SU-DHL-6 (cell line): Measurements from ENCODE around the gene NSMCE4A.
"Not testable (repeated sequence)": the region's sequence is repeated elsewhere in the genome, so short reads cannot be mapped to it uniquely, and the experiment has no call there.

Experiments used
- H2AFZ ChIP-seq: fragments of 200-600 bp; sonication (generic); 2 replicates; pipeline ENCODE4 v1.6.1; 2014; ENCODE audit warnings: low read depth, mild to moderate bottlenecking, moderate library complexity, mixed read lengths, antibody characterized with exemption, low read length; ENCODE audit not compliant: severe bottlenecking
- H3F3A ChIP-seq: fragments of 200-600 bp; shearing (Covaris generic); 2 replicates; pipeline ENCODE4 v1.6.0; 2016; ENCODE audit warnings: antibody characterized with exemption, mild to moderate bottlenecking; ENCODE audit not compliant: insufficient read depth
- H3K27ac ChIP-seq: fragments of 200-600 bp; sonication (generic); 2 replicates; pipeline ENCODE4 v1.5.1; 2016; ENCODE audit warnings: low read depth, mild to moderate bottlenecking, low read length, moderate library complexity, mixed read lengths
- H3K27me3 ChIP-seq: fragments of 200-600 bp; sonication (generic), shearing (Covaris generic); 2 replicates; pipeline ENCODE4 v1.6.0; 2014; ENCODE audit warnings: mild to moderate bottlenecking, low read length
- H3K36me3 ChIP-seq: fragments of 200-600 bp; sonication (generic); 2 replicates; pipeline ENCODE4 v1.6.1; 2014; ENCODE audit warnings: mild to moderate bottlenecking, low read length, mixed read lengths
- H3K4me2 ChIP-seq: fragments of 300-600, 200-600 bp; shearing (Covaris generic), sonication (generic); 2 replicates; pipeline ENCODE4 v1.6.0; 2014; ENCODE audit warnings: low read length, low read depth, mild to moderate bottlenecking; ENCODE audit not compliant: poor library complexity, severe bottlenecking
- H3K4me3 ChIP-seq: fragments of 200-600 bp; sonication (generic); 2 replicates; pipeline ENCODE4 v1.5.1; 2014; ENCODE audit warnings: antibody characterized with exemption, low read length, mild to moderate bottlenecking, mixed read lengths; ENCODE audit not compliant: insufficient read depth, poor library complexity, severe bottlenecking
- H3K79me2 ChIP-seq: fragments of 200-600 bp; sonication (generic); 2 replicates; pipeline ENCODE4 v1.6.1; 2014; ENCODE audit warnings: mild to moderate bottlenecking, low read length, moderate library complexity; ENCODE audit not compliant: insufficient read depth
- H3K9ac ChIP-seq: fragments of 200-600 bp; sonication (generic); 2 replicates; pipeline ENCODE4 v1.7.0; 2014; ENCODE audit warnings: mild to moderate bottlenecking, low read length
- H3K9me2 ChIP-seq: fragments of 200-600 bp; sonication (generic); replicated peaks from 2 replicates; pipeline ENCODE4 v1.6.1; 2014; ENCODE audit warnings: low read length; ENCODE audit not compliant: insufficient read depth
- H3K9me3 ChIP-seq: fragments of 200-600 bp; sonication (generic); 2 replicates; pipeline ENCODE4 v1.6.1; 2014; ENCODE audit warnings: low read length, mixed read lengths; ENCODE audit not compliant: insufficient read depth
- H4K20me1 ChIP-seq: fragments of 200-600 bp; sonication (generic); 2 replicates; pipeline ENCODE4 v1.6.1; 2014; ENCODE audit warnings: low read depth, mild to moderate bottlenecking, antibody characterized with exemption, low read length, moderate library complexity, mixed read lengths
- CTCF ChIP-seq: fragments of 200-600 bp; sonication (generic); IDR thresholded peaks from one replicate; pipeline ENCODE4 v1.5.1; 2017; ENCODE audit warnings: antibody characterized with exemption, mild to moderate bottlenecking, low read length, moderate library complexity; ENCODE audit not compliant: insufficient read depth, poor library complexity, severe bottlenecking
- EZH2phosphoT487 ChIP-seq: fragments of 200-600 bp; sonication (generic), shearing (Covaris generic); conservative IDR thresholded peaks from 2 replicates; pipeline ENCODE4 v1.6.1; 2018; ENCODE audit warnings: mild to moderate bottlenecking, antibody characterized with exemption, low read length, moderate library complexity, mixed read lengths

NSMCE4A gene

GRCh38 chr10:121935702-121936101 is 39.3 kb downstream of the NSMCE4A start:
- no peaks in the 10 kb centered on the region for H3F3A ChIP-seq
- H3K9me2 ChIP-seq, result no peaks in the 10 kb centered on the region
- H3K9me3 ChIP-seq, result no peaks in the 10 kb centered on the region
- no peak overlapping the region for H3K27ac ChIP-seq
- no peaks in the 10 kb centered on the region for H4K20me1 ChIP-seq
- no peak overlapping the region for H3K9ac ChIP-seq
- no peaks in the 10 kb centered on the region for H3K36me3 ChIP-seq
- H2AFZ ChIP-seq, result no peak overlapping the region
- H3K4me3 ChIP-seq, result no peak overlapping the region
- no peaks in the 10 kb centered on the region for H3K27me3 ChIP-seq
- H3K79me2 ChIP-seq, result no peaks in the 10 kb centered on the region
- H3K4me2 ChIP-seq, result no peak overlapping the region
- TF ChIP-seq EZH2phosphoT487, result no peak
- no peak for TF ChIP-seq CTCF

GRCh38 chr10:121930268-121931085 is 44.5 kb downstream of the NSMCE4A start:
- not testable (repeated sequence) for H3K9me2 ChIP-seq, H3K27me3 ChIP-seq, H3K36me3 ChIP-seq, H3K9me3 ChIP-seq, H3K4me2 ChIP-seq, H3F3A ChIP-seq, H3K9ac ChIP-seq, H2AFZ ChIP-seq, H4K20me1 ChIP-seq, H3K4me3 ChIP-seq, H3K27ac ChIP-seq
- peaks cover 22% of the 10 kb centered on the region for H3K79me2 ChIP-seq

- H3K9me3 ChIP-seq, H3K9me2 ChIP-seq, H3K9ac ChIP-seq, H4K20me1 ChIP-seq, H3K4me3 ChIP-seq, H3K4me2 ChIP-seq, H2AFZ ChIP-seq, H3F3A ChIP-seq, H3K27me3 ChIP-seq, H3K27ac ChIP-seq, H3K36me3 ChIP-seq: not testable (repeated sequence)
- H3K79me2 ChIP-seq, result peaks cover 25% of the 10 kb centered on the region
These were observed 45.3 kb downstream of the NSMCE4A start for GRCh38 chr10:121929585-121930267.

GRCh38 chr10:121928528-121928884 is 46.5 kb downstream of the NSMCE4A start:
- Histone ChIP-seq H3K79me2 (peaks cover 25% of the 10 kb centered on the region), H3K4me3 (peak overlapping the region; percentile 87), H3K4me2 (peak overlapping the region; percentile 67), H4K20me1 (no peaks in the 10 kb centered on the region), H3K9ac (peak overlapping the region; percentile 95), H3K27me3 (no peaks in the 10 kb centered on the region), H3K9me3 (no peaks in the 10 kb centered on the region), H3F3A (no peaks in the 10 kb centered on the region), H3K9me2 (no peaks in the 10 kb centered on the region), H2AFZ (peak overlapping the region; percentile 83), H3K27ac (peak overlapping the region; percentile 53; the same call in 1 of the 2 replicates), H3K36me3 (no peaks in the 10 kb centered on the region)
- no peak for TF ChIP-seq EZH2phosphoT487
- TF ChIP-seq CTCF, result no peak
